ENCODE measurements around the gene NEK1. TPM values are rescaled to one million over a fixed set of nuclear protein-coding genes. Genes with fewer than 3 reads are reported as not detected.

NEK1 gene
- total and polyA plus RNA-seq, 8 donors: 2.1 to 8.3 (median 4.1) TPM

DNA sequence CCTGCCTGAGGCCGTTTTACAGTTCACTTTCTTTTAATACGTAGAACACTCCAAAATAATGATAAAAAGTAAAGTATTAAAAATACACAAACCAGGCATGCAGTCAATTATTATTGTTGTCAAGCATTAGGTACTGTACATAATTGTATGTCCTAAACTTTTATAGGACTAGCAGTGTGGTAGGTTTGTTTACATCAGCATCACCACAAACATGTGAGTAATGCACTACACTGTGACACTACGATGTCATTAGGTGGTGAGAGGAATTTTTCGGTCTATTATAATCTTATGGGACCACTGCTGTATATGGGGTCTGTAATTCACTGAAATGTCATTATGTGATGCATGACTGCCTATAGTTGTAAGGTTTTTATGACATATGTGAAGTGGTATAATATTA, 192.1 kb downstream of the NEK1 start:
- FAIRE-seq (no peak), ATAC-seq (no peak), DNase-seq (no peak)
- no peak for TF ChIP-seq CTCF (IDR thresholded peaks at IDR 0.05)
- WGBS, 2 donors: 90 to 95% methylated on average over 4 of the region's 4 CpGs
- Histone ChIP-seq H3K36me3 (peaks cover 0 to 13% (median 0%) of the 10 kb centered on the region in 3 donors), H3K4me1 (no peaks in the 10 kb centered on the region), H3K27ac (no peak overlapping the region), H3K27me3 (no peaks in the 10 kb centered on the region), H3K9me3 (no peaks in the 10 kb centered on the region), H3K4me3 (no peak overlapping the region)
- intact Hi-C loops (cut with DNase I): no loop called here

DNA sequence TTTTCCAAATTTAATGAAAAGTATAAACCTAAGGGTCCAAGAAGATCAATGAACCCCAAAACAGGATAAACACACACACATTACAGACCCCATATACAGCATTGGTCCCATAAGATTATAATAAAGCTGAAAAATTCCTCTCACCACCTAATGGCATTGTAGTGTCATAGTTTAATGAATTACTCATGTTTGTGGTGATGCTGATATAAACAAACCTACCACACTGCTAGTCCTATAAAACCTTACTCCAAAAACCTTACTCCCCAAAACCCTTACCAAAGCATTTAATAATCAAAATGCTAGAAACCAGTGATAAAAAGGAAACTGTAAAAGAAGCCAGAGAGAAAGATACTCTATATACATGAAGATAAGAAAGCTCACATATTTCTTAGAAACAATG, 193.5 kb downstream of the NEK1 start:
- intact Hi-C loops (cut with DNase I): no loop called here
- FAIRE-seq: no peak
- Histone ChIP-seq H3K4me1 (no peaks in the 10 kb centered on the region), H3K4me3 (no peak overlapping the region), H3K27me3 (no peaks in the 10 kb centered on the region), H3K36me3 (peaks cover 0 to 5% (median 0%) of the 10 kb centered on the region in 3 donors), H3K27ac (no peak overlapping the region), H3K9me3 (no peaks in the 10 kb centered on the region)
- TF ChIP-seq CTCF (IDR thresholded peaks at IDR 0.05): no peak
- DNase-seq: no peak
- ATAC-seq: no peak

- DNase-seq: no peak
- Histone ChIP-seq H3K9me3 (no peaks in the 10 kb centered on the region), H3K4me3 (no peak overlapping the region), H3K27me3 (no peaks in the 10 kb centered on the region), H3K36me3 (no peaks in the 10 kb centered on the region), H3K27ac (no peak overlapping the region), H3K4me1 (no peaks in the 10 kb centered on the region)
- intact Hi-C loops (cut with DNase I): no loop called here
- WGBS, 2 donors: 96 to 97% methylated on average over 1 of the region's 1 CpG
- ATAC-seq: peak in 1 of 4 donors; percentile 36
- TF ChIP-seq CTCF (IDR thresholded peaks at IDR 0.05): no peak
- no peak for FAIRE-seq
These were observed 194.6 kb downstream of the NEK1 start for GRCh38 chr4:169417629-169418282.

GRCh38 chr4:169416997-169417396, 195.4 kb downstream of the NEK1 start:
- FAIRE-seq (no peak), DNase-seq (no peak), ATAC-seq (no peak)
- TF ChIP-seq CTCF (IDR thresholded peaks at IDR 0.05): no peak
- no peaks in the 10 kb centered on the region for H3K36me3 ChIP-seq
- H3K4me3 ChIP-seq: no peak overlapping the region
- H3K9me3 ChIP-seq: no peaks in the 10 kb centered on the region
- intact Hi-C loops (cut with DNase I): no loop called here
- no peaks in the 10 kb centered on the region for H3K4me1 ChIP-seq
- H3K27me3 ChIP-seq: no peaks in the 10 kb centered on the region
- H3K27ac ChIP-seq: no peak overlapping the region

DNA sequence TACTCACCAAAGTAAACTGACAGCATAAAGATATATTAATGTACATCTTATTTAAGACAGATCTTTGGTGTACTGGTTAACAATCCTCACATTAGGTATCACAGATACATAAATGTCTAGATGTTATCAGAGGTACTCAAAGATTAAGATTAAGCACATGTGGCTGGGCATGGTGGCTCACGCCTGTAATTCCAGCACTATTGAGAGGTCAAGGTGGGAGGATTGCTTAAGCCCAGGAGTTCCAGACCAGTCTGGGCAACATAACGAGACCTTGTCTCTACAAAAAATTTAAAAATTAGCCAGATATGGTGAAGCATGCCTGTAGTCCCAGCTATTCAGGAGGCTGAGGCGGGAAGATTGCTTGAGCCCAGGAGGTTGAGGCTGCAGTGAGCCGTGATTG, 195.9 kb downstream of the NEK1 start:
- Histone ChIP-seq H3K27ac (no peak overlapping the region), H3K36me3 (no peaks in the 10 kb centered on the region), H3K27me3 (no peaks in the 10 kb centered on the region), H3K4me1 (no peaks in the 10 kb centered on the region), H3K9me3 (no peaks in the 10 kb centered on the region), H3K4me3 (no peak overlapping the region)
- no peak for ATAC-seq
- no peak for DNase-seq
- no peak for FAIRE-seq
- intact Hi-C loops (cut with DNase I): no loop called here
- TF ChIP-seq CTCF (IDR thresholded peaks at IDR 0.05): no peak
- WGBS, 2 donors: 96 to 98% methylated on average over 4 of the region's 4 CpGs

Data from pancreas (tissue), 10 donors.